Stimulated activated CD4-positive, alpha-beta T cell treated with anti-CD3 and anti-CD28 coated beads, Interleukin-15, amount 100 ng/mL, for 24 hours (primary cell): ENCODE results near the gene GPRC6A.
"Not testable (repeated sequence)": the region's sequence is repeated elsewhere in the genome, so short reads cannot be mapped to it uniquely, and the experiment has no call there.

Experiments used
- DNase-seq: peaks from one replicate; pipeline ENCODE4 v3.0.0-alpha.2; 2020

The GPRC6A gene

GRCh38 chr6:116828983-116829382 lies at the start of gene GPRC6A:
Gene GPRC6A (minus strand): TSS chr6:116829083. CDS start chr6:116829013, 70 bp downstream.
- no peak for DNase-seq

GRCh38 chr6:116877743-116878142 lies 48.9 kb upstream of the GPRC6A start:
- DNase-seq: no peak

- DNase-seq: no peak
Measured at GRCh38 chr6:116876635-116877611, 48.0 kb upstream of the GPRC6A start, which contains the start of gene RFX6. Gene RFX6 (plus strand): TSS chr6:116877242. CDS start chr6:116877276, 34 bp downstream.

- DNase-seq: no peak
Measured at GRCh38 chr6:116876107-116876506, 47.2 kb upstream of the GPRC6A start.

- no peak for DNase-seq
Measured at GRCh38 chr6:116872771-116873170, 43.9 kb upstream of the GPRC6A start.

GRCh38 chr6:116866281-116866871 lies 37.5 kb upstream of the GPRC6A start:
- DNase-seq: no peak

- DNase-seq: no peak
Measured at GRCh38 chr6:116859264-116859663, 30.4 kb upstream of the GPRC6A start.

GRCh38 chr6:116858060-116858459 lies 29.2 kb upstream of the GPRC6A start:
- no peak for DNase-seq

- no peak for DNase-seq
Measured at GRCh38 chr6:116847227-116847626, 18.3 kb upstream of the GPRC6A start.

- no peak for DNase-seq
Measured at GRCh38 chr6:116842459-116842858, 13.6 kb upstream of the GPRC6A start.

GRCh38 chr6:116840091-116840490 lies 11.2 kb upstream of the GPRC6A start:
- no peak for DNase-seq

- no peak for DNase-seq
Measured at GRCh38 chr6:116836606-116837342, 7.9 kb upstream of the GPRC6A start.

- DNase-seq: not testable (repeated sequence)
Measured at GRCh38 chr6:116834526-116834925, 5.6 kb upstream of the GPRC6A start.

- DNase-seq: no peak
Measured at GRCh38 chr6:116827561-116828240, 1.2 kb downstream of the GPRC6A start.

- not testable (repeated sequence) for DNase-seq
Measured at GRCh38 chr6:116816336-116816735, 12.5 kb downstream of the GPRC6A start.

- DNase-seq: no peak
Measured at GRCh38 chr6:116812051-116812650, 16.7 kb downstream of the GPRC6A start.

- no peak for DNase-seq
Measured at GRCh38 chr6:116801971-116802370, 26.9 kb downstream of the GPRC6A start.

GRCh38 chr6:116799945-116800344 lies 28.9 kb downstream of the GPRC6A start:
- no peak for DNase-seq

- DNase-seq: no peak
Measured at GRCh38 chr6:116797585-116797984, 31.3 kb downstream of the GPRC6A start.

GRCh38 chr6:116793224-116793623 lies 35.7 kb downstream of the GPRC6A start:
- no peak for DNase-seq

- no peak for DNase-seq
Measured at GRCh38 chr6:116783852-116784251, 45.0 kb downstream of the GPRC6A start.

GRCh38 chr6:116779573-116780164 lies 49.2 kb downstream of the GPRC6A start:
- DNase-seq: no peak
